GM23338 (cell line): ENCODE data around the gene ZNF276. TPM values are rescaled to one million over a fixed set of nuclear protein-coding genes. Genes with fewer than 3 reads are reported as not detected.

Experiments
- ATAC-seq: fragments of 200-7000 bp; cut with Tn5 transposase; 3 replicates; pipeline ENCODE4 v1.9.1; 2020
- DNase-seq: peaks from one replicate; pipeline ENCODE4 v3.0.0-alpha.2; 2015; ENCODE audit warnings: low spot score
- H2AFZ ChIP-seq: fragments of 200-600 bp; sonication (generic); 2 replicates; pipeline ENCODE4 v1.8.0; 2016; ENCODE audit warnings: antibody characterized with exemption, mild to moderate bottlenecking, moderate library complexity
- H3F3A ChIP-seq: fragments of 200-600 bp; sonication (generic); replicated peaks from 2 replicates; pipeline ENCODE4 v1.8.0; 2017; ENCODE audit warnings: antibody characterized with exemption, mixed run types, low read depth
- H3K27ac ChIP-seq: fragments of 200-600 bp; sonication (generic); 2 replicates; pipeline ENCODE4 v1.6.1; 2016; ENCODE audit warnings: low read depth
- H3K27me3 ChIP-seq: fragments of 200-600 bp; sonication (generic); 2 replicates; pipeline ENCODE4 v1.8.0; 2016; ENCODE audit warnings: mild to moderate bottlenecking, mixed run types, moderate library complexity; ENCODE audit not compliant: insufficient read depth
- H3K36me3 ChIP-seq: fragments of 200-600 bp; sonication (generic); 2 replicates; pipeline ENCODE4 v1.8.0; 2016; ENCODE audit warnings: mild to moderate bottlenecking; ENCODE audit not compliant: insufficient read depth
- H3K4me1 ChIP-seq: fragments of 200-600 bp; sonication (generic); 2 replicates; pipeline ENCODE4 v1.8.0; 2016; ENCODE audit warnings: mild to moderate bottlenecking, moderate library complexity; ENCODE audit not compliant: insufficient read depth
- H3K4me2 ChIP-seq: fragments of 200-600 bp; sonication (generic); 2 replicates; pipeline ENCODE4 v1.7.1; 2017; ENCODE audit warnings: mixed run types
- H3K4me3 ChIP-seq: fragments of 200-600 bp; sonication (generic); 2 replicates; pipeline ENCODE4 v1.6.1; 2016; ENCODE audit warnings: mixed run types
- H3K79me2 ChIP-seq: fragments of 200-600 bp; sonication (generic); replicated peaks from 2 replicates; pipeline ENCODE4 v1.8.0; 2017; ENCODE audit warnings: mild to moderate bottlenecking; ENCODE audit not compliant: insufficient read depth
- H3K9me2 ChIP-seq: fragments of 200-600 bp; sonication (generic); 2 replicates; pipeline ENCODE4 v1.8.0; 2017; ENCODE audit not compliant: insufficient read depth
- H4K20me1 ChIP-seq: fragments of 200-600 bp; sonication (generic); replicated peaks from 2 replicates; pipeline ENCODE4 v1.8.0; 2017; ENCODE audit warnings: mild to moderate bottlenecking; ENCODE audit not compliant: insufficient read depth
- H3K27ac Mint-ChIP-seq: 2 replicates; pipeline ENCODE4 v1.8.0; 2020; ENCODE audit warnings: inconsistent platforms, mild to moderate bottlenecking, moderate library complexity, mixed read lengths
- H3K27me3 Mint-ChIP-seq: 3 replicates; pipeline ENCODE4 v1.8.0; 2022; ENCODE audit warnings: low read depth, mild to moderate bottlenecking, moderate library complexity, mixed read lengths, inconsistent platforms; ENCODE audit not compliant: insufficient read depth, poor library complexity
- H3K36me3 Mint-ChIP-seq: 3 replicates; pipeline ENCODE4 v1.8.0; 2021; ENCODE audit warnings: low read depth, mild to moderate bottlenecking, inconsistent platforms, moderate library complexity, mixed read lengths
- H3K4me1 Mint-ChIP-seq: 3 replicates; pipeline ENCODE4 v1.8.0; 2020; ENCODE audit warnings: mild to moderate bottlenecking, inconsistent platforms, mixed read lengths
- H3K4me3 Mint-ChIP-seq: 3 replicates; pipeline ENCODE4 v1.8.0; 2021; ENCODE audit warnings: moderate library complexity, mild to moderate bottlenecking, inconsistent platforms, mixed read lengths
- H3K9me3 Mint-ChIP-seq: 3 replicates; pipeline ENCODE4 v1.8.0; 2020; ENCODE audit warnings: moderate library complexity, mild to moderate bottlenecking, inconsistent platforms, mixed read lengths
- CREB1 ChIP-seq: fragments of 250-450 bp; sonication (Bioruptor Pico); IDR thresholded peaks from 2 replicates; pipeline ENCODE4 v1.5.0; 2020; ENCODE audit warnings: low read depth, mild to moderate bottlenecking, moderate library complexity
- CTCF ChIP-seq, 2 experiments: fragments of 200-600 bp in 1 of 2; sonication (generic) in 1 of 2; conservative IDR thresholded peaks; 2 replicates each; pipeline versions ENCODE4 v1.5.1 to v1.6.1; 2016 to 2017; ENCODE audit warnings: antibody characterized with exemption in 2 of 2, low read depth in 2 of 2, mild to moderate bottlenecking in 2 of 2, moderate library complexity in 1 of 2
- ETS1 ChIP-seq: IDR thresholded peaks from 2 replicates; pipeline ENCODE4 v1.6.1; 2016; ENCODE audit warnings: antibody characterized with exemption
- EZH2 ChIP-seq: fragments of 200-600 bp; sonication (generic); IDR thresholded peaks from one replicate; pipeline ENCODE4 v1.8.0; 2017; ENCODE audit warnings: antibody characterized with exemption, mild to moderate bottlenecking, low read depth; ENCODE audit not compliant: unreplicated experiment
- EZH2phosphoT487 ChIP-seq: fragments of 200-600 bp; sonication (generic); IDR thresholded peaks from one replicate; pipeline ENCODE4 v1.8.1; 2018; ENCODE audit warnings: antibody characterized with exemption; ENCODE audit not compliant: unreplicated experiment
- JUNB ChIP-seq: IDR thresholded peaks from one replicate; pipeline ENCODE4 v1.6.1; 2016; ENCODE audit warnings: antibody characterized with exemption; ENCODE audit not compliant: unreplicated experiment
- NANOG ChIP-seq: IDR thresholded peaks from 2 replicates; pipeline ENCODE4 v1.6.1; 2016; ENCODE audit warnings: antibody characterized with exemption, borderline replicate concordance
- POLR2AphosphoS5 ChIP-seq: IDR thresholded peaks from 2 replicates; pipeline ENCODE4 v1.6.1; 2016; ENCODE audit warnings: antibody characterized with exemption, low read depth
- REST ChIP-seq: IDR thresholded peaks from one replicate; pipeline ENCODE4 v1.6.1; 2018; ENCODE audit warnings: antibody characterized with exemption; ENCODE audit not compliant: unreplicated experiment
- STAT1 ChIP-seq: IDR thresholded peaks from one replicate; pipeline ENCODE4 v1.6.1; 2016; ENCODE audit warnings: antibody characterized with exemption; ENCODE audit not compliant: unreplicated experiment
- ZNF114 ChIP-seq: fragments of 250-450 bp; sonication (Bioruptor Pico); IDR thresholded peaks from 2 replicates; pipeline ENCODE4 v1.5.0; 2020; ENCODE audit warnings: mild to moderate bottlenecking, moderate library complexity
- ZNF331 ChIP-seq: fragments of 250-450 bp; sonication (Bioruptor Pico); IDR thresholded peaks from 2 replicates; pipeline ENCODE4 v1.5.0; 2020; ENCODE audit warnings: low read depth, mild to moderate bottlenecking, moderate library complexity
- ZNF462 ChIP-seq: fragments of 250-450 bp; sonication (Bioruptor Pico); IDR thresholded peaks from 2 replicates; pipeline ENCODE4 v1.5.0; 2020; ENCODE audit warnings: mild to moderate bottlenecking, moderate library complexity
- polyA plus RNA-seq: library from polyadenylated mRNA; unstranded; fragments of >200 nt; fragmentation: Nextera tagmentation; extraction: Ambion mirVana; gene quantifications from 2 replicates; pipeline ENCODE4 v1.2.1, GENCODE V29; 2016
- total RNA-seq: library from RNA; depleted of rRNA; stranded (reverse); fragments of >200 nt; shearing (Covaris generic); gene quantifications from 2 replicates; pipeline ENCODE4 v1.2.3, GENCODE V29; 2014

Gene ZNF276
- total and polyA plus RNA-seq, 2 experiments from 2014 or later: 3.4 to 15.6 TPM

GRCh38 chr16:89746043-89746442, 24.7 kb downstream of the ZNF276 start:
- Histone ChIP-seq H2AFZ (no peak overlapping the region), H3K27ac (no peak overlapping the region), H3K4me3 (no peak overlapping the region), H3K4me2 (no peak overlapping the region), H3K79me2 (no peaks in the 10 kb centered on the region), H3K4me1 (no peaks in the 10 kb centered on the region), H3F3A (no peaks in the 10 kb centered on the region; the same call in 1 of the 2 replicates), H3K36me3 (peaks cover 41% of the 10 kb centered on the region), H4K20me1 (0 out of 2 replicates have a peak, but pooled peaks cover 4% of the 10 kb centered on the region), H3K27me3 (no peaks in the 10 kb centered on the region), H3K9me2 (no peaks in the 10 kb centered on the region)
- no peak for DNase-seq
- peaks cover 5% of the 10 kb centered on the region for H3K27me3 Mint-ChIP-seq
- TF ChIP-seq EZH2: no peak
- TF ChIP-seq CREB1 (CRISPR knock-in tag): no peak
- TF ChIP-seq POLR2AphosphoS5: no peak
- TF ChIP-seq NANOG: no peak
- no peak for TF ChIP-seq ETS1
- TF ChIP-seq ZNF114 (CRISPR knock-in tag): no peak
- no peak for TF ChIP-seq REST
- no peak for TF ChIP-seq ZNF462
- no peak for TF ChIP-seq EZH2phosphoT487
- no peak for TF ChIP-seq STAT1
- no peak for TF ChIP-seq CTCF (conservative IDR thresholded peaks at IDR 0.05; ENCODE audit: low read depth in 2 of 2)
- TF ChIP-seq JUNB: no peak
- no peak for TF ChIP-seq ZNF331 (CRISPR knock-in tag)
- H3K27ac Mint-ChIP-seq: no peak overlapping the region
- ATAC-seq: no peak
- H3K36me3 Mint-ChIP-seq: peaks cover 75% of the 10 kb centered on the region
- no peaks in the 10 kb centered on the region for H3K4me1 Mint-ChIP-seq
- no peaks in the 10 kb centered on the region for H3K9me3 Mint-ChIP-seq
- H3K4me3 Mint-ChIP-seq: no peak overlapping the region
